OCI-LY3 (cell line): ENCODE results near the gene PALM3.

ENCODE experiments used
- H2AFZ ChIP-seq: fragments of 200-600, 300-600 bp; shearing (Covaris generic); 2 replicates; pipeline ENCODE4 v1.6.0; 2014; ENCODE audit warnings: antibody characterized with exemption, low read depth, low read length
- H3K27ac ChIP-seq: fragments of 200-600, 300-600 bp; sonication (generic); 2 replicates; pipeline ENCODE4 v1.5.1; 2014; ENCODE audit warnings: mild to moderate bottlenecking, low read length, moderate library complexity, mixed read lengths
- H3K27me3 ChIP-seq: fragments of 200-600, 300-600 bp; sonication (generic); 2 replicates; pipeline ENCODE4 v1.6.1; 2014; ENCODE audit warnings: low read depth, low read length, mixed read lengths
- H3K36me3 ChIP-seq: fragments of 200-600, 300-600 bp; sonication (generic); replicated peaks from 2 replicates; pipeline ENCODE3; 2014; ENCODE audit warnings: low read depth, low read length, mixed read lengths
- H3K4me1 ChIP-seq: fragments of 300-600, 200-600 bp; sonication (generic); 2 replicates; pipeline ENCODE4 v1.6.1; 2014; ENCODE audit warnings: low read length, mixed read lengths
- H3K4me2 ChIP-seq: fragments of 200-600, 300-600 bp; sonication (generic); 2 replicates; pipeline ENCODE4 v1.6.1; 2014; ENCODE audit warnings: low read length, mixed read lengths
- H3K4me3 ChIP-seq: fragments of 300-600, 200-600 bp; sonication (generic); 2 replicates; pipeline ENCODE4 v1.5.1; 2014; ENCODE audit warnings: antibody characterized with exemption, mild to moderate bottlenecking, low read length, moderate library complexity
- H3K79me2 ChIP-seq: fragments of 300-600, 200-600 bp; shearing (Covaris generic); 2 replicates; pipeline ENCODE4 v1.6.1; 2014; ENCODE audit warnings: mild to moderate bottlenecking, low read length, mixed read lengths
- H3K9ac ChIP-seq: fragments of 300-600, 200-600 bp; shearing (Covaris generic); 2 replicates; pipeline ENCODE4 v1.6.0; 2014; ENCODE audit warnings: mild to moderate bottlenecking, low read length, moderate library complexity
- H3K9me3 ChIP-seq: fragments of 200-600, 300-600 bp; shearing (Covaris generic); 2 replicates; pipeline ENCODE4 v1.6.1; 2014; ENCODE audit warnings: low read length, mixed read lengths; ENCODE audit not compliant: insufficient read depth
- H4K20me1 ChIP-seq: fragments of 200-600, 300-600 bp; sonication (generic); 2 replicates; pipeline ENCODE4 v1.6.1; 2016; ENCODE audit warnings: low read length, mixed read lengths; ENCODE audit not compliant: insufficient read depth
- CTCF ChIP-seq: fragments of 200-600, 300-600 bp; sonication (generic); IDR thresholded peaks from 2 replicates; pipeline ENCODE4 v1.5.1; 2014; ENCODE audit warnings: antibody characterized with exemption, low read length, low read depth
- EZH2phosphoT487 ChIP-seq: fragments of 200-600 bp; shearing (Covaris generic); IDR thresholded peaks from 2 replicates; pipeline ENCODE4 v1.6.1; 2018; ENCODE audit warnings: antibody characterized with exemption, mixed run types, low read depth

Gene PALM3

GRCh38 chr19:14033946-14034345 lies 27.9 kb downstream of the PALM3 start:
- TF ChIP-seq EZH2phosphoT487 (no peak), CTCF (no peak)

GRCh38 chr19:14031719-14032480 lies 30.0 kb downstream of the PALM3 start, which contains the start of gene IL27RA:
IL27RA (plus strand) TSS chr19:14031762; CDS start chr19:14031873, 111 bp downstream.
- Histone ChIP-seq H3K27me3 (peaks cover 36% of the 10 kb centered on the region), H3K27ac (peak within 1 kb of the TSS; percentile 49), H3K9ac (peak within 1 kb of the TSS; percentile 92), H3K4me3 (peak within 1 kb of the TSS; percentile 93), H3K4me1 (peaks cover 13% of the 10 kb centered on the region), H2AFZ (peak within 1 kb of the TSS; percentile 97), H3K36me3 (no peaks in the 10 kb centered on the region), H3K79me2 (no peaks in the 10 kb centered on the region), H3K9me3 (no peaks in the 10 kb centered on the region), H4K20me1 (no peaks in the 10 kb centered on the region), H3K4me2 (peak within 1 kb of the TSS; percentile 77)
- no peak for TF ChIP-seq EZH2phosphoT487
- TF ChIP-seq CTCF = peak; percentile 88

More at GRCh38 chr19:14033946-14034345, 27.9 kb downstream of the PALM3 start:
- peaks cover 21% of the 10 kb centered on the region for H3K27me3 ChIP-seq
- H3K9me3 ChIP-seq = no peaks in the 10 kb centered on the region
- H3K4me3 ChIP-seq = no peak overlapping the region
- no peaks in the 10 kb centered on the region for H3K79me2 ChIP-seq
- H3K4me2 ChIP-seq = no peak overlapping the region
- H4K20me1 ChIP-seq = no peaks in the 10 kb centered on the region
- H3K9ac ChIP-seq = no peak overlapping the region
- no peak overlapping the region for H3K27ac ChIP-seq
- peaks cover 8% of the 10 kb centered on the region for H3K4me1 ChIP-seq
- H2AFZ ChIP-seq = no peak overlapping the region
- no peaks in the 10 kb centered on the region for H3K36me3 ChIP-seq

GRCh38 chr19:14030997-14031718 lies 30.7 kb downstream of the PALM3 start:
- Histone ChIP-seq H3K4me2 (peak overlapping the region; percentile 77), H3K79me2 (no peaks in the 10 kb centered on the region), H3K4me1 (peaks cover 13% of the 10 kb centered on the region), H3K27ac (peak overlapping the region; percentile 49), H3K27me3 (peaks cover 36% of the 10 kb centered on the region), H3K4me3 (peak overlapping the region; percentile 93), H3K9me3 (no peaks in the 10 kb centered on the region), H3K9ac (peak overlapping the region; percentile 92), H3K36me3 (no peaks in the 10 kb centered on the region), H2AFZ (peak overlapping the region; percentile 97), H4K20me1 (no peaks in the 10 kb centered on the region)
- TF ChIP-seq EZH2phosphoT487 (no peak), CTCF (no peak)

GRCh38 chr19:14028901-14029300 lies 33.0 kb downstream of the PALM3 start:
- H3K4me2 ChIP-seq = no peak overlapping the region
- peaks cover 13% of the 10 kb centered on the region for H3K4me1 ChIP-seq

More at GRCh38 chr19:14028901-14029300, 33.0 kb downstream of the PALM3 start:
- Histone ChIP-seq H3K4me3 (no peak overlapping the region), H4K20me1 (no peaks in the 10 kb centered on the region), H3K79me2 (no peaks in the 10 kb centered on the region), H3K9ac (no peak overlapping the region), H3K27me3 (peaks cover 36% of the 10 kb centered on the region), H3K36me3 (no peaks in the 10 kb centered on the region), H3K27ac (no peak overlapping the region), H3K9me3 (no peaks in the 10 kb centered on the region), H2AFZ (no peak overlapping the region)
- TF ChIP-seq CTCF (no peak), EZH2phosphoT487 (no peak)
